Measurements from ENCODE around the gene DNASE2B.

The DNASE2B gene

DNA sequence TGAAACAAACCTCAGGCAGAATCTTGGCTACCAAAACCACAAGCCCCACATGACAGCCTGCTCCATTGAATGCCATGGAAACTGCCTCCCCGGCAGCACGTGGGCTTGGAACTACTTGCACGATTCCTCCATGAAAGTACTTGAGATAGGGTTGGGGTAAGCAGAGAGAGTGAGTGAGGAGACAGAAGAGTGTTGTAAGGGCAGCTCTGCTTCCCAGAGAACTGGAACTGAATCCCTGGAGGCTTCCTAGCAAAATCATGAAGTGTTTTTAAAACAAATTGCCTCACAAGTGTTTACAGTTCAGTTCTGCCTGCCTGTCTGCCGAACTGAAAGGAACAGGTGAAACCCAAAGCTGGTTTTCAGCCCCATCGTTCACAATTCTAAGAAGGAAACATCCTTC lies 35.3 kb upstream of the DNASE2B start:
- no peak overlapping the region for H3K9ac ChIP-seq (ENCODE audit: low read depth, low read length)
- no peaks in the 10 kb centered on the region for H3K9me3 ChIP-seq (ENCODE audit: control insufficient read depth, insufficient read depth, low read length)
- no peak overlapping the region for H3K4me3 ChIP-seq (ENCODE audit: low read depth, low read length)
- no peaks in the 10 kb centered on the region for H3K27me3 ChIP-seq (ENCODE audit: control insufficient read depth, insufficient read depth, low read length)
- no peaks in the 10 kb centered on the region for H3K36me3 ChIP-seq (ENCODE audit: control insufficient read depth, insufficient read depth, low read length)
- no peaks in the 10 kb centered on the region for H3K4me1 ChIP-seq (ENCODE audit: control insufficient read depth, insufficient read depth, low read length)

DNA sequence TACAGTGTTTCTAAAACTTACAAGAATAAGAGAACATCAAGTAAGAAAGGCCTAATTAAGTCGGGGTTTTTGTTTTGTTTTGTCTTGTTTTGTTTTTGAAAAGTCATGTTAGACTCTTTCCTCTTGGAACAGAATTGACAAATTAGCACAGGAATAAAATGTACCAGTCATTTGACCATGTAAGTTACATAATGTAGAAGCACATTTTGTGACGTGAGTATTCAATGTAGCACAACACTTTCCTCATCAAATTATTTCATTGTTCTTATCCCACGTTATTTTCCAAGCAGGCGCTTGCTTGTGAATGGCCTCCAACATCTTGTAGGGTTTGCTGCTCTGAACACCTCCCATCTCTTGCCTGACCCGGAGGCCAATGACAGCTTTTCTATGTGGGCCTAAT lies 34.7 kb upstream of the DNASE2B start:
- Histone ChIP-seq H3K9ac (ENCODE audit: low read depth, low read length) (no peak overlapping the region), H3K36me3 (ENCODE audit: control insufficient read depth, insufficient read depth, low read length) (no peaks in the 10 kb centered on the region), H3K27me3 (ENCODE audit: control insufficient read depth, insufficient read depth, low read length) (no peaks in the 10 kb centered on the region), H3K4me3 (ENCODE audit: low read depth, low read length) (no peak overlapping the region), H3K9me3 (ENCODE audit: control insufficient read depth, insufficient read depth, low read length) (no peaks in the 10 kb centered on the region), H3K4me1 (ENCODE audit: control insufficient read depth, insufficient read depth, low read length) (no peaks in the 10 kb centered on the region)

DNA sequence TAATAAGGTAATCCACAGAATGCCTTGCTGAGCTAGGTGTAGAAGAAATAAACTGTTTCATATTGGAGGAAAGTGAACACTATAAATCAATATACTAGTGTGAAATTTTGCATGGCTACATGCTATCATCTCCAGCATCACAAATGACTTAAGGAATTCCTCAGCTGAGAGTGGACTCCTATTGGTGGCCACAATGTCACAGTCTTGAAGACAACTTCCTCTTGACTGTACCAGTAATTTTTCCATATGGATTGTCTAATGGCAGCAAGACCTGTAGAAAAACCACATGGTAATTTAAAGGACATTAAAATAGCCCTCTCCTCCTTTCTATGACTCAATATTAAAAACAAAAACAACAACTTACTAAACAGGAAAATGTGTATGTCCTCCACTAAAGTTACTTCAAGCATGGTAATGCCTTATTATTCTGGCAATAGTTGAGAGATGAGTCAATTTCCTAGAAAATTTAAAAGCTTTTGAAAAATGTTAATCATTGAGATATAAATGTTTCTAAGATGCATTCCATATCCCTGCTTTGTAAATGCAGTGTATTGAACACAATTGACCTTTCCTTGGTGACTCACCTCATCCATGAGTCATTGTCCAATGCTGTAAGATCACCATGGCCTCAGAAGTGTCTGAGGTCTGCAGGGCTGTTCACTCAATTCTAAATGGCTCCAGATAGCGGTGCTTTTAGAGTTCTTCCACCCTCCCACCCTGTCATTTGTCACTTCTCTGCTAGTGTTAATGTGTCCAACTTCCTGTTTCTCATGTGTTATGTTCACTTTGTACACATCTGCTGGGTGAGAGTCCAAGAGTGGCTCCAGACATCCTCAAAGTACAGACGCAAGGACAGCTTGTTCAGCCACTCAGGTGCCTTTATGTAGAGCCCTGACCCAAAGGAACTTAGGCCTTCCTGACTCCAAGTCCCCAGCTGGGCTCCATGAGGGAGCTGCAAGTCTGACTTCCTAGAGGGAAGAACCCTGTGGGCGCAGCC lies 32.8 kb upstream of the DNASE2B start:
- Histone ChIP-seq H3K4me1 (ENCODE audit: control insufficient read depth, insufficient read depth, low read length) (no peaks in the 10 kb centered on the region), H3K4me3 (ENCODE audit: low read depth, low read length) (no peak overlapping the region), H3K36me3 (ENCODE audit: control insufficient read depth, insufficient read depth, low read length) (no peaks in the 10 kb centered on the region), H3K27me3 (ENCODE audit: control insufficient read depth, insufficient read depth, low read length) (no peaks in the 10 kb centered on the region), H3K9me3 (ENCODE audit: control insufficient read depth, insufficient read depth, low read length) (no peaks in the 10 kb centered on the region), H3K9ac (ENCODE audit: low read depth, low read length) (no peak overlapping the region)

DNA sequence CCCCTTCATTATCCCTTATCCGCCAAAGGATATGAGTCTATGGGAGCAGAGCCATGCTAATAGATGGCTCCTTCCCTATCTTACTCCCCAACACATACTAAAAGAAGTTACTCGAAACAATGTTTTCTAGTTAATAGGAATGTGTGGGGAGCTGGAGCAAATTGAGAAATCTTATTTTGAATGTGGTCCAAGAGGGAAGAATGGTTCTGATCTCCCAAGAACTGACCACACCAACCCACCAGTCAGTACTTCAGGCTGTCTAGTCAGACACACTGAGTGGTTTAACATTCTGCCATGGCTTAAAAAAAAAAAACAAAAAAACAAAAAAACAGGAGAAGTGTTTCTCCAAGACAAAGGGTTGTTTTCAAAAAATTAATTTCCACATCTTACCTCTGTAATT lies 31.5 kb upstream of the DNASE2B start:
- H3K27me3 ChIP-seq (ENCODE audit: control insufficient read depth, insufficient read depth, low read length), result no peaks in the 10 kb centered on the region
- no peaks in the 10 kb centered on the region for H3K4me1 ChIP-seq (ENCODE audit: control insufficient read depth, insufficient read depth, low read length)
- H3K4me3 ChIP-seq (ENCODE audit: low read depth, low read length), result no peak overlapping the region
- H3K36me3 ChIP-seq (ENCODE audit: control insufficient read depth, insufficient read depth, low read length), result no peaks in the 10 kb centered on the region
- H3K9ac ChIP-seq (ENCODE audit: low read depth, low read length), result no peak overlapping the region
- H3K9me3 ChIP-seq (ENCODE audit: control insufficient read depth, insufficient read depth, low read length), result no peaks in the 10 kb centered on the region

DNA sequence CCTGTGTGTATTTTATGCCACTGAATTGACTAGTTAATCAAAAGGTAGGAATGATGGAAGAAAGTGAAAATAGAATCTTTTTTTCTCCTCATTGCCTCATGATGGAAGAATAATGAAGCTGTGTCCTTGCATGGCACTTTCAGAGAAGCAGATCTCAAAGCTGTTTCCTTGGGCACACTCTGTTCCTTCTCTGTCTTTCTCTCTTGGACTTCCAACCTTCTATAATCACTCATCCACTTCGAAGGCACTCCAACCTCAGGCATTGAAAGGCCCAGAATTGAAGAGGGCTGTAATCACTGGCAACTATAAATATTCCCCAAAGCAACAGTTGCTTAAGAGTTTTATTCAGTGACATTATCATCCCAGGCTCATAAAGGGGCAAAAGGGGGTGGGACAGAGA lies 31.1 kb upstream of the DNASE2B start:
- H3K4me1 ChIP-seq (ENCODE audit: control insufficient read depth, insufficient read depth, low read length), result no peaks in the 10 kb centered on the region
- H3K36me3 ChIP-seq (ENCODE audit: control insufficient read depth, insufficient read depth, low read length), result no peaks in the 10 kb centered on the region
- no peaks in the 10 kb centered on the region for H3K9me3 ChIP-seq (ENCODE audit: control insufficient read depth, insufficient read depth, low read length)
- no peak overlapping the region for H3K4me3 ChIP-seq (ENCODE audit: low read depth, low read length)
- H3K27me3 ChIP-seq (ENCODE audit: control insufficient read depth, insufficient read depth, low read length), result no peaks in the 10 kb centered on the region
- no peak overlapping the region for H3K9ac ChIP-seq (ENCODE audit: low read depth, low read length)

DNA sequence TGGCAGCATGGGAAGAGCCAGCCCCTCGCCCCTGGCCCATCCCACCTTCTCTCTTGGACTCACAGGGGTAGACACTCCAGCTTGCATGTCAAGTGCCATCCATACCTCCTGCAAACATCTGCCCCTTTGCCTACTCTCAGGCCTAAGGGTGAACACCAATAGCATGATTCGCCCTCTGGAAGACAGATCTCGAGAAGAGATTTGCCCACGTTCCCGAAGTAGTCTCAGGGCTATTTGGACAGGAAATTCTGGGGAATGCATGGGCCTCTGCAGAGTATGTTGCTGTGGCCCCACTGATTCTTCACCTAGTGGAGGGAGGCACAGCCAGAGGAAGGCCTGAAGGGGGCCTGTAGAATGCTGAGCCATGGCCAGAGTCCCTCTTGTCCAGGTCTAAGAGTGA lies 29.8 kb upstream of the DNASE2B start:
- no peaks in the 10 kb centered on the region for H3K36me3 ChIP-seq (ENCODE audit: control insufficient read depth, insufficient read depth, low read length)
- H3K4me1 ChIP-seq (ENCODE audit: control insufficient read depth, insufficient read depth, low read length), result no peaks in the 10 kb centered on the region
- H3K9ac ChIP-seq (ENCODE audit: low read depth, low read length), result no peak overlapping the region
- no peaks in the 10 kb centered on the region for H3K9me3 ChIP-seq (ENCODE audit: control insufficient read depth, insufficient read depth, low read length)
- H3K27me3 ChIP-seq (ENCODE audit: control insufficient read depth, insufficient read depth, low read length), result no peaks in the 10 kb centered on the region
- H3K4me3 ChIP-seq (ENCODE audit: low read depth, low read length), result no peak overlapping the region

DNA sequence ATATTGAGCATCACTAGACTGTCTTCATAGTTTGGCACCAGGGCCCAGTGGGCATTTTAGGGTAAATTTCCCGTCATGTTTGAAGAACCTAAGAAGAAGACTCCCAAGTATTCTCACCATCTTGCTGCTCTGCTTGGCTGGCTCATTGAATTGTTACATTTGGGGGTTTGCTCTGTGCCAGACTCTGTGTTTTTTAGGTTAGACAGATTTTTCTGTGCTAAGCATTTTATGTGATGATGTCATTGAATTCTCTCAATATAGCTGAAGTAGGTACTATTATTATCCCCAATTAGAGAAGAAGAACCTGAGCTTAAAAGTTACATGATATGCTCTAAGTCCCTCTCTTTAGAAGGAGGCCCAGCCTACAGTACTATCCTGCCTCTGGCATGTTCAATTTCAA lies 28.0 kb upstream of the DNASE2B start:
- no peaks in the 10 kb centered on the region for H3K27me3 ChIP-seq (ENCODE audit: control insufficient read depth, insufficient read depth, low read length)
- H3K9ac ChIP-seq (ENCODE audit: low read depth, low read length), result no peak overlapping the region
- no peaks in the 10 kb centered on the region for H3K4me1 ChIP-seq (ENCODE audit: control insufficient read depth, insufficient read depth, low read length)
- no peak overlapping the region for H3K4me3 ChIP-seq (ENCODE audit: low read depth, low read length)
- H3K9me3 ChIP-seq (ENCODE audit: control insufficient read depth, insufficient read depth, low read length), result no peaks in the 10 kb centered on the region
- H3K36me3 ChIP-seq (ENCODE audit: control insufficient read depth, insufficient read depth, low read length), result no peaks in the 10 kb centered on the region

DNA sequence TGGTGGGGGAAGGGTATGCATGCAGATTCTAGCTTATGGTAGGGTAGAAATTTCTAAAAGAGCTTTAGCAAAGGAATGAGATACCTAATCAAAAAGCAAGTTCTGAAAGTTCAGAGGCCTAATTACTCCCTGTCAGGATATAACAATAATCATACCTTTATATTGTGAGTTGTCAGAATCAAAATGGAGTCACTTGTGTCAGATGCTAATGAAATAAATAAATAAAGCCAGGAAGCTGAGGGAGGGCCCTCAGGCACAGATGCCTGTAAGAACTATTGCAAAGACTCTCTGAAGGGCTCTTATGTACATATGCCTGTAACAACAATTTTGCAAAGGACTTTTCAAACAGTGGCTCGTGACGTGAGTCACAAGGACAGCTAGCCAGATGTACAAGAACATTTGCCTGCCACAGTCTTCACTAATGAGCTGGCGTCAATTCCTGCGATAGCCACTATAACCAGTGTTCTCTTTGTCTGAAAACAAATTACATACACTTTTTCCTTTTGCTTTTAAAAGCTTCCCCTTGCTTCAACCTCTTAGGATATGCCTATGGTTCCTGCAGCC lies 27.4 kb upstream of the DNASE2B start:
- H3K4me1 ChIP-seq (ENCODE audit: control insufficient read depth, insufficient read depth, low read length), result no peaks in the 10 kb centered on the region
- no peaks in the 10 kb centered on the region for H3K9me3 ChIP-seq (ENCODE audit: control insufficient read depth, insufficient read depth, low read length)
- no peaks in the 10 kb centered on the region for H3K36me3 ChIP-seq (ENCODE audit: control insufficient read depth, insufficient read depth, low read length)
- H3K27me3 ChIP-seq (ENCODE audit: control insufficient read depth, insufficient read depth, low read length), result no peaks in the 10 kb centered on the region
- H3K4me3 ChIP-seq (ENCODE audit: low read depth, low read length), result no peak overlapping the region
- H3K9ac ChIP-seq (ENCODE audit: low read depth, low read length), result no peak overlapping the region

DNA sequence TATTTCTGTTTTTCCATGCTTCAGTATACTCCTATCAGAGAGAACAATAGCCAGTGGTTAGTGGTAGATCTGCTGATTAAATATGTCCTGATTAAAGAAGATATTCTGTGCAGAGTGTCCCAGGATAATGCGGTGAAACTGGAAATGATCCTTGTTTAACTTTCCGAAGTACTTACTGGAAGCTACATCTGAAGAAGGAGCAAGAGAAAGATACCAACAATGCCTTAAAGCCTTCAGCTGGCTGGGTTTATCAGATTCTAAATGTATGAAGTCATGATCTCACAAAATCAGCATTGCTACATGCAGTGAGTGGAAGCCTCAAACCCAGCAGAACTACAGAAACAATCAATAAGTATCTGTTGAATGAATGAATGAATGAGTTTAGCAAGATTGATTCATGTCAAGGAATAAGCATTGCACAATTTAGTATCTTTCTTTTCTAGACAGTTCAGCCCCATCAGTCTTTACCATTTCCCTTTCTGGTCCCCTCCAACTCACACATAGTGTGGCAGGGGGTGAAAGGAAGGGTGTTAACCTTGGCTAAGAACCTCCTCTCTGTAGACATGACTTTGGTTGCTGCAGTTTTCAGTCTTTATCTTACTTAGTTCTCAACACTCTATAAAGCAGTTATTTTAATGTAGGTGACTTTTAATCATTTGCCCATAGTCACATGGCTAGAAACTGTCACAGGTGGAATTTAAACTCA lies 24.7 kb upstream of the DNASE2B start:
- H3K4me3 ChIP-seq (ENCODE audit: low read depth, low read length), result no peak overlapping the region
- no peaks in the 10 kb centered on the region for H3K36me3 ChIP-seq (ENCODE audit: control insufficient read depth, insufficient read depth, low read length)
- H3K9ac ChIP-seq (ENCODE audit: low read depth, low read length), result no peak overlapping the region
- H3K9me3 ChIP-seq (ENCODE audit: control insufficient read depth, insufficient read depth, low read length), result no peaks in the 10 kb centered on the region
- H3K27me3 ChIP-seq (ENCODE audit: control insufficient read depth, insufficient read depth, low read length), result no peaks in the 10 kb centered on the region
- no peaks in the 10 kb centered on the region for H3K4me1 ChIP-seq (ENCODE audit: control insufficient read depth, insufficient read depth, low read length)

DNA sequence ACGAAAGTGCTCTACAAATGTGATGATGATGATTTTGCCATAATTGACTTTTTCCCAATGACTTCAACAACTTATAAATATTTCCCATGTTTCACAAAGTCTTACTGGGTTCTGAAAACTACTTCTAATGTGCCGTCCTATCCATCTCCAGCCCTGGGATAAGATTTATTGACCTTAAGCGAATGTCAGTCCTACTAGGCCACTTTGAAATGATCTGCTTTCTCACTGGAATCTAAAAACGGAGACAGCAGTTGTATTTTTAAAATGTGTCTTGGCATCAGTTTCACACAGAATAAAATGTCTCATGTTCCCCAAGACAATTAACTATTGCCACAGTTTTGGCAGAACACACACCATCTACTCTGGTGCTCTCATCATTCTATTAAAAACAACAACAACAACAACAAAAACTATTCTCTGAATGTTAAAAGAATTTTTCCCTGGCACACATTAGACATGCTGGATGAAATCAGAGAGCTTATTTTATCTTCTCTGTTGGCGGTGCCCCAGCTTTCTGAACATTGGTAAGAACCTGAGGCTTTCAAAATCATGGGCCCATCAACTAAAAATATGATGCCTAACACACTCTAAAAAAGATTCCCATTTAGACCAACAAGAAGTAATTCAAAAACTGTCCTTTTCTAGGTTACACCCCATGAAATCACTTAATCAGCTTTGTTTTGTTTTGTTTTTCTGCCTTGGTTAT lies 23.1 kb upstream of the DNASE2B start:
- Histone ChIP-seq H3K27me3 (ENCODE audit: control insufficient read depth, insufficient read depth, low read length) (no peaks in the 10 kb centered on the region), H3K36me3 (ENCODE audit: control insufficient read depth, insufficient read depth, low read length) (no peaks in the 10 kb centered on the region), H3K9me3 (ENCODE audit: control insufficient read depth, insufficient read depth, low read length) (no peaks in the 10 kb centered on the region), H3K4me1 (ENCODE audit: control insufficient read depth, insufficient read depth, low read length) (peaks cover 8% of the 10 kb centered on the region), H3K9ac (ENCODE audit: low read depth, low read length) (no peak overlapping the region), H3K4me3 (ENCODE audit: low read depth, low read length) (no peak overlapping the region)

DNA sequence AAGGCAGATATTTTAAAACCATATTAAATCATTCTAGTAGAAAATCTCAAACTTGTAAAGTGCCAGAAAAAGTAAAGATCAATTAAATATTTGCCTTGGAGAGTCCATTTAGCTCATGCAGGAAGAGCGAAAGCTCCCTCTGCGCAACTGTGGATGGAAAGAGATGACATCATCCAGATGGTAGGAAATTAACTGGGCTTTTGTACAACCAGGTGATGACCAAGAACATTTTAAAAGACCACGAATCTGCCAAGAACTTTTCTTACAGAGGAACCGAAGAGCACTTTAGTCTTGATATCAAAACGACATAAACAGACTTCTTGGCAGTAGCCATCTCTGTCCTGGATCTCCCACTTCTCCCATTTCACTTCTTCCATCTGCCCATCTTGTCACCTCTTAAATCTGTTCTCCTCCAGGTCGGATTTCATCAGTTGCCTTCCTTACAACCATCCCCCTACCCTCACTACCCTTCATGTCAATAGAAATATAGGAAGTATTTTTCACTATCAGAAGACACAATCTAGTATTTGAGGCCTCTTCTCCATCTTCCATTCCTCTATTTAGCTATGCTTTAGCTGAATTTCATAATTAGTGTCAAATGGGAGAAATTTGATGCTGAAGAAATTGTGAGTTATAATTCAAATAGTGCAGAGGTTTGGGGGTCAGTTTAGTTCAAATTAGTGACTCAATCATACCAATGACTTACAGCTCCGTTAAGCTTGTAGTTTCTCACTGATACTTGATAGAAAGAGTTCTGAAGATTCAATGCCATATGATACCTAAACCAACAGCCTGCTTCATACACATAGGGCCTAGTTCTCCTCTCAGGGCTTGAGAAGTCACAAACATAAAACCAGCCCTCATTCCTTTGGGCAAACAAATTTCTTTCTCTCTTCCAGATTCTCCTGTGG lies 22.0 kb upstream of the DNASE2B start:
- H3K4me1 ChIP-seq (ENCODE audit: control insufficient read depth, insufficient read depth, low read length), result peaks cover 8% of the 10 kb centered on the region
- no peak overlapping the region for H3K9ac ChIP-seq (ENCODE audit: low read depth, low read length)
- H3K36me3 ChIP-seq (ENCODE audit: control insufficient read depth, insufficient read depth, low read length), result no peaks in the 10 kb centered on the region
- no peaks in the 10 kb centered on the region for H3K27me3 ChIP-seq (ENCODE audit: control insufficient read depth, insufficient read depth, low read length)
- H3K4me3 ChIP-seq (ENCODE audit: low read depth, low read length), result no peak overlapping the region
- no peaks in the 10 kb centered on the region for H3K9me3 ChIP-seq (ENCODE audit: control insufficient read depth, insufficient read depth, low read length)
